ENCODE data around the gene HYAL1.

Gene HYAL1

GRCh38 chr3:50322115-50322385 lies 18.7 kb upstream of the HYAL1 start:
- TF ChIP-seq, protein P1, sequence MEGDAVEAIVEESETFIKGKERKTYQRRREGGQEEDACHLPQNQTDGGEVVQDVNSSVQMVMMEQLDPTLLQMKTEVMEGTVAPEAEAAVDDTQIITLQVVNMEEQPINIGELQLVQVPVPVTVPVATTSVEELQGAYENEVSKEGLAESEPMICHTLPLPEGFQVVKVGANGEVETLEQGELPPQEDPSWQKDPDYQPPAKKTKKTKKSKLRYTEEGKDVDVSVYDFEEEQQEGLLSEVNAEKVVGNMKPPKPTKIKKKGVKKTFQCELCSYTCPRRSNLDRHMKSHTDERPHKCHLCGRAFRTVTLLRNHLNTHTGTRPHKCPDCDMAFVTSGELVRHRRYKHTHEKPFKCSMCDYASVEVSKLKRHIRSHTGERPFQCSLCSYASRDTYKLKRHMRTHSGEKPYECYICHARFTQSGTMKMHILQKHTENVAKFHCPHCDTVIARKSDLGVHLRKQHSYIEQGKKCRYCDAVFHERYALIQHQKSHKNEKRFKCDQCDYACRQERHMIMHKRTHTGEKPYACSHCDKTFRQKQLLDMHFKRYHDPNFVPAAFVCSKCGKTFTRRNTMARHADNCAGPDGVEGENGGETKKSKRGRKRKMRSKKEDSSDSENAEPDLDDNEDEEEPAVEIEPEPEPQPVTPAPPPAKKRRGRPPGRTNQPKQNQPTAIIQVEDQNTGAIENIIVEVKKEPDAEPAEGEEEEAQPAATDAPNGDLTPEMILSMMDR (conservative IDR thresholded peaks at IDR 0.05; ENCODE audit: control insufficient read depth, insufficient read depth, low read depth, low read length) = no peak
- DNase-seq (ENCODE audit: low read depth) = no peak
- H3K4me3 ChIP-seq (ENCODE audit: control insufficient read depth, low read depth, low read length) = peak overlapping the region; percentile 84

DNA sequence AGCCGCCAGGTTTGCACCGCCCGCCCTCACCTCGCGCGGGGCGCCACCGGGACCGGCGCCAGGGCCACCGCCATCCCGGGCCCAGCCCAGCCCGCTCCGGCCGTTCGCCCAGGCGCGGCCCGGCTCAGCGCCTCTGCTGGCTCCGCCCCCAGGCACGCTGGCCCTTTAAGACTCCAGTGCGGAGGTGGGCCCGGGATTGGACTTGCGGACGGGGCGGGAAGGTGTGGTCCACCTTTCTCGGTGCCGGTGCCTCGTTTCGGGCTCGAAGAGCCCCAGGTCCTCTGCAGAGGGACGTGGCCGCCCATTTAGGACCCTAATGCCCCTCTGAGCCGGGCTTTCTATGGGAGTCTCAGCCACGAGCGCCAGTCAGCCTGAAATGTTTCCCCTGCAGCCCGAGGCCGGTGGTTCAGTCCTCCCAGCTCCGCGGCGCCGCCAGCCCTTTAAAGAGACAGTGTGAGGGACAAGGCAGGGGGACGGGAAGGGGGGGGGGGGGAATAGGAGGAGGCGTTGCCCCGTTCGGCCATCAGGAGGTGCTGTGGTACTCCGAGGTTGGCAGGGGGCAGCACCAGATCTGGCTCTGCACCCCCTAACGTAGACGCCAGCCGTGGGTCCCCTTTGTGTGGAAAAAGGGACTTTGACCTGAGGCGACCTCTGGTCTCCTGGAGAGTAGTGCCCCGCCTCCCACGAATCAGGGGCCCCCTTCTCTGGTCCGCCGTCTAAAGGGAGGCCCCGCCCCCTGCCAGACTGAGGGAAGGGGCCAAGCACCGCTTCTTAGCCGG lies 18.2 kb upstream of the HYAL1 start:
- TF ChIP-seq, protein P1 (conservative IDR thresholded peaks at IDR 0.05; ENCODE audit: control insufficient read depth, insufficient read depth, low read depth, low read length) = peak; percentile 44
- peak; percentile 79 for DNase-seq (ENCODE audit: low read depth)

GRCh38 chr3:50320853-50321335 lies 17.5 kb upstream of the HYAL1 start:
- peak overlapping the region; percentile 84 for H3K4me3 ChIP-seq (ENCODE audit: control insufficient read depth, low read depth, low read length)
- TF ChIP-seq, protein P1 (conservative IDR thresholded peaks at IDR 0.05; ENCODE audit: control insufficient read depth, insufficient read depth, low read depth, low read length) = no peak
- DNase-seq (ENCODE audit: low read depth) = peak; percentile 44

More for the DNA sequence above, 18.2 kb upstream of the HYAL1 start:
- peak overlapping the region; percentile 84 for H3K4me3 ChIP-seq (ENCODE audit: control insufficient read depth, low read depth, low read length)

DNA sequence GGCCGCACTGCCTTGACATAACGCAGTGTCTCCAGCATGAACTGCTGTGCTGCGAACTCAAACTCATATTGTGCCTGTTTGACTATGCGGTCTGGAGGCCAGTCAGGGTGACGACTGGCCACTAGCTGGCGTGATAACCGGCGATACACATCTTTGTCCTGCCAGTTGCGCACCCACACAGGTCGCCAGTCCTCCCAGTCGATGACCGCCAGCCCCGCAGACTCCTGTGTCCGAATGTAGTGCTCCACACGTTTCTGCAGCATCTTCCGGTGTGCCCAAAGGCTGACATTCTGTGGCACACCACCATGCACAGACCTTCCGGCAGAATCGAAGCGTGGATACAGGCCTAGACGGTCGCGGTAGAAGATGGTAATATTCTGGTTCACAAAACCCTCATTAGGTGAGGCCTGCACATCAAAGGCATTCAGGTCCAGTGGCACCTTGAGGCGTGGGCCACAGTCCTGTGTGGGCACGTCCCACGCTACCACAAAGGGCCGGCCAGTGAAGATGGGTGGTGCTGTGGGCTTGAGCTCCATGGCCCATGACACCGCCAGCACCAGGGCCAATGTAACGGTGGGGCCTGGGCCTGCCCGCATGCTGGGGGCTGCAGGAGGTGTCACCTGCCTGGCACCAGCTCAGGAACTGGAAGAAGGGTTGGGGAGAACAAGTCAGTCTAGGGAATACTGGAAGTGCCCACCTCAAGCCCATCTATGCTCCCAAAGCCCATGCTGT lies 16.7 kb upstream of the HYAL1 start:
- TF ChIP-seq, protein P1 (conservative IDR thresholded peaks at IDR 0.05; ENCODE audit: control insufficient read depth, insufficient read depth, low read depth, low read length) = no peak
- no peak for DNase-seq (ENCODE audit: low read depth)
- H3K4me3 ChIP-seq (ENCODE audit: control insufficient read depth, low read depth, low read length) = peak overlapping the region; percentile 84

DNA sequence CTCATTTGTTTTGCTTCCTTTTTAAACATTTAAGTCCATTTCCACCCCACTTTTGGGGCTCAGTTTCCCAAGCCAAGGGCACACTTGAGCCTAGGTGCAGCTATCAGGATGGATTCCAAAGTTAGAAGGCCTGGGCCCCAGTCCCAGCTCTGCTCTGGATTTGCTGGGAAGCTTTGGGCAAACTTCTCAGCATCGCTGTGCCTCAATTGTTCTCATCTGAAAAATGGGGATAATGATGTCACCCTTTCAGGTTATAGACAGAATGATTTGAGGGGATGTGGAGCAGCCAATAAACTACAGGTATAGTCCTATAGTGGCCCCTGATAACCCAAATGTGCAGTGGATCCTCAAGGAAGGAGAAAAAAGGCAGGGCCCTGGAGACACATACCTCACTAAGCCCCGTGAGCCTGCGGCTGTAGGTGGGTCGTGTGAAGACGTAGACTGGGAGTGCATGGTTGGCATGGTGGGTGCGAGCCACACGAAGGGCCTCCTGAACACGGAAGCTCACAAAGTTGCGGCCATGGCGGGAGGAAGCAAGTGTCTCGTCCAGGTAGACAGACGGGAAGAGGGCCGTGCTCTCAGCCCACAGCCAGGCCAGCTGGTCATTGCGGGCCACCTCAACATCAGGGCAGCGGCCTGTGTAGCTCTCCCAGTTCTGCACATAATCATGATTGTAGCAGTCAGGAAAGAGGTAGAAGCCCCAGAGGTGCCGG lies 16.0 kb upstream of the HYAL1 start:
- no peak for DNase-seq (ENCODE audit: low read depth)
- TF ChIP-seq, protein P1 (conservative IDR thresholded peaks at IDR 0.05; ENCODE audit: control insufficient read depth, insufficient read depth, low read depth, low read length) = no peak
- H3K4me3 ChIP-seq (ENCODE audit: control insufficient read depth, low read depth, low read length) = no peak overlapping the region

- no peak for DNase-seq (ENCODE audit: low read depth)
- no peak overlapping the region for H3K4me3 ChIP-seq (ENCODE audit: control insufficient read depth, low read depth, low read length)
- TF ChIP-seq, protein P1 (conservative IDR thresholded peaks at IDR 0.05; ENCODE audit: control insufficient read depth, insufficient read depth, low read depth, low read length) = no peak
These were observed 15.2 kb upstream of the HYAL1 start for GRCh38 chr3:50318615-50319014.

Measured in fibroblast of mammary gland (primary cell).